IPS-18a (cell line): ENCODE data around the gene MYO3B.
"Not testable (repeated sequence)": the region's sequence is repeated elsewhere in the genome, so short reads cannot be mapped to it uniquely, and the experiment has no call there.

ENCODE experiments used
- H3K27ac ChIP-seq: one replicate; pipeline ENCODE4 v1.5.1; 2013; ENCODE audit warnings: low read length
- H3K27me3 ChIP-seq: one replicate; pipeline ENCODE4 v1.6.1; 2013; ENCODE audit warnings: mild to moderate bottlenecking, low read length; ENCODE audit not compliant: control insufficient read depth, insufficient read depth
- H3K36me3 ChIP-seq: one replicate; pipeline ENCODE4 v1.6.1; 2013; ENCODE audit warnings: low read depth, low read length; ENCODE audit not compliant: control insufficient read depth
- H3K4me1 ChIP-seq: one replicate; pipeline ENCODE4 v1.6.1; 2013; ENCODE audit warnings: low read depth, low read length; ENCODE audit not compliant: control insufficient read depth
- H3K4me3 ChIP-seq: one replicate; pipeline ENCODE4 v1.5.1; 2013; ENCODE audit warnings: low read length
- H3K9ac ChIP-seq: one replicate; pipeline ENCODE4 v1.6.1; 2013; ENCODE audit warnings: mild to moderate bottlenecking, low read length, moderate library complexity
- H3K9me3 ChIP-seq: one replicate; pipeline ENCODE4 v1.6.1; 2013; ENCODE audit warnings: low read depth, low read length; ENCODE audit not compliant: control insufficient read depth

MYO3B gene

DNA sequence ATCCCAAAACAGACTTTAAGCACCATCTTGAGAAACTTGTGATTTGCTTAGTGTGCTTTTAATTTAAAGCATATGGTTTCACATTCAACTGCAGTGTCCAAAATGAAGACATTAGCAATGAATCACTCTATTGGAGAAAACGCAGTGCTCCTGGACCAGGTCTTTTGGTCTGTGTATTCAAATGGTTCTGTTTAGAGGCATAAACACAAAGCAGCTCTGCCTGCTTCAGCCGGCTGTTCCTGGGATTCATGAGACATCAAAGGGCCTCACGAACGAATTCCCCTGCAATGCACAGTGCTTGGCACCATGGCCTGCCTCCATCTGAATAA is 420.1 kb downstream of the MYO3B start:
- H3K36me3 ChIP-seq, result no peaks in the 10 kb centered on the region

DNA sequence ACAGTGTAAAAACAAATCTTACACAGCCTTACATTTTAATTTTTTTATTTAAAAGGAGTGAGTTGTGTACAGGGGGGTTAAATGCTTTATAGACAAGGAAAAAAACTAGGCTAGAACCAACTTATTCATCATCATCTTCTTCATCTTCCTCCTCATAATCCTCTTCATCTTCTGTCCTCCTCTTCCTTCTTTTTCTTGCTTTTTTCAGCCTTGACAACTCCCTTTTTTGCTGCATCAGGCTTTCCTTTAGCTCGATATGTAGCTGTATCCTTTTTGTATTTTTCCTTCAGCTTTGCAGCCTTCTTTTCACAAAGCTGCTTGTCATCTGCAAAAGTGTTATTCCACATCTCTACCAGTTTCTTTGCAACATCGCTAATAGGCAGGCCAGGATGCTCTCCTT is 423.5 kb downstream of the MYO3B start:
- Histone ChIP-seq H3K4me1 (no peaks in the 10 kb centered on the region), H3K9me3 (no peaks in the 10 kb centered on the region), H3K36me3 (no peaks in the 10 kb centered on the region), H3K27me3 (no peaks in the 10 kb centered on the region), H3K27ac (no peak overlapping the region), H3K9ac (no peak overlapping the region), H3K4me3 (no peak overlapping the region)

More for the DNA sequence above, 420.1 kb downstream of the MYO3B start:
- H3K9ac ChIP-seq, result no peak overlapping the region
- no peak overlapping the region for H3K4me3 ChIP-seq
- H3K4me1 ChIP-seq, result no peaks in the 10 kb centered on the region
- H3K27ac ChIP-seq, result no peak overlapping the region
- no peaks in the 10 kb centered on the region for H3K9me3 ChIP-seq
- no peaks in the 10 kb centered on the region for H3K27me3 ChIP-seq

DNA sequence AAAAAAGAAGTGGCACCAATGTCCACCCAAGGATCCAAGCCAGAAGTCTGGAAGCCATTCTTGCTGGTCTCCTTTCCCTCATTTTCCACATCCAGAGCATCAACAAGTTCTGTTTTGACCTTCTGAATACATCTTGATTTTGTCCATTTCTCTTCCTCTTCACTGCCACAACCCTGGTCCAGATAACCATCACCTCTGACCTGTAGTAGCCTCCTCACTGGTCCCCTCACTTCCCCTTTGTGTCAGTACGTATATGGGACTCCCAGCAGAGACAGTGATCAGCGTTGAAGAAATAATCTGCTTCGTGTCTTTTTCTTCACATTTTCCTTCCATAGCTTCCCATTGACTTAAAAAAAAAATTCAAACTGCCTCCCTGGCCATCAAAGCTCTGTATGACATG is 427.9 kb downstream of the MYO3B start:
- Histone ChIP-seq H3K27me3 (no peaks in the 10 kb centered on the region), H3K9me3 (no peaks in the 10 kb centered on the region), H3K4me3 (no peak overlapping the region), H3K4me1 (no peaks in the 10 kb centered on the region), H3K9ac (no peak overlapping the region), H3K36me3 (no peaks in the 10 kb centered on the region), H3K27ac (no peak overlapping the region)

DNA sequence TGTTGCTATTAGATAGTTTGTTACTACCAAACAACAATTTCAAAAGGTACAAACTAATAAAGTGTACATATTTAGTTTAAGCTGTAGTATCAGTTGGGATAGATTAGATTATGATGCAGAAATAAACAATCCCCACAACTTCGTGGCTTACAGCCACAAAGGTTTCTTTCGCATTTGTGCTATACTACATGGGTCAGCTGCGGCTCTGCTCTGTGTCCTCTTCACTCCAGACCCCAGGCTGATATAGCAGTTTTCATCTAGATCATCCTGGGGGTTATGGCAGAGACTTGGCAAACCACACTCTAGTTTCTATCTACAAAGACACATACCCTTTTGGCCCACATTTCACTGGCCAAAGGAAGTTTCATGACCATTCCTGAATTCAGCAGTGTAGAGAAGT is 429.2 kb downstream of the MYO3B start:
- no peak overlapping the region for H3K9ac ChIP-seq

DNA sequence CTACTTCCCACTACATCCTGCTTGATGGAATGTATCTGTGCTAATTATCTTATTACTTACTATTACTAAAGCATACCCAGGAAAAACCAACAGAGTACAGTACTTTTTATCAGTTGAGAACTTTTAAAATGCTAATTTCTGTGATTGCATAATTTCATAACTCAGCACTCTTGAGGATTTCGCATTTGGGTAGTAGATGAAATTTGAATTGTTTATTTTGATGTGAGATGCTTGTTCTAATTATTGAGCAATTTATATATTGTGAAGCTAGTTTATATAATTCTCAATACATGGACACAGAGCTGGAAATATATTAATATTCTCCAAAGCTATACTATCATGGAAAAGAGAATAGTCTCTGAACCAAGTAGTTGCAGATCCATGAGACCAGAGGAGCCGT is 432.7 kb downstream of the MYO3B start:
- Histone ChIP-seq H3K4me1 (no peaks in the 10 kb centered on the region), H3K27ac (no peak overlapping the region), H3K36me3 (no peaks in the 10 kb centered on the region), H3K9ac (no peak overlapping the region), H3K4me3 (no peak overlapping the region), H3K9me3 (no peaks in the 10 kb centered on the region), H3K27me3 (no peaks in the 10 kb centered on the region)

More for the DNA sequence above, 429.2 kb downstream of the MYO3B start:
- no peaks in the 10 kb centered on the region for H3K36me3 ChIP-seq
- no peaks in the 10 kb centered on the region for H3K9me3 ChIP-seq
- no peaks in the 10 kb centered on the region for H3K4me1 ChIP-seq
- no peak overlapping the region for H3K27ac ChIP-seq
- H3K27me3 ChIP-seq, result no peaks in the 10 kb centered on the region
- H3K4me3 ChIP-seq, result no peak overlapping the region

DNA sequence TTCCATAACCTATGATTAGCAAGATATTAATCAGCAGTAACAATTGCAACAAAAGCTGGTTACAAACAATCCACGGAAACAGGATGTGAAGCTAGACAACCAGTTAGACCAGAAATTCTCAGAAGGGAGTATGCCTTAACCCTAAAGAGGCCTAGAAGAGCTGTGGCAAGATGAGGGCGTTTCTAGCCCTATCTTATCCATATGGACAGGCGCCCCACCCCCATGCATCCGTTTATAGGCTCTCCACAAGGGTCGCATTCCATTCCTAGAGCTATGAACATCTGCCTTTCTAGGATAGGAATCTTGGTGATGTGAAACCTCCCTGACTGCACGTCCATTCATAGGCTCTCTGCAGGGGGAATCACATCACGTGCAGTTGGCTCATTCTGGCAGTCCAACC is 441.0 kb downstream of the MYO3B start:
- H3K4me1 ChIP-seq, H3K36me3 ChIP-seq, H3K9ac ChIP-seq, H3K27ac ChIP-seq, H3K9me3 ChIP-seq, H3K4me3 ChIP-seq, H3K27me3 ChIP-seq: not testable (repeated sequence)

DNA sequence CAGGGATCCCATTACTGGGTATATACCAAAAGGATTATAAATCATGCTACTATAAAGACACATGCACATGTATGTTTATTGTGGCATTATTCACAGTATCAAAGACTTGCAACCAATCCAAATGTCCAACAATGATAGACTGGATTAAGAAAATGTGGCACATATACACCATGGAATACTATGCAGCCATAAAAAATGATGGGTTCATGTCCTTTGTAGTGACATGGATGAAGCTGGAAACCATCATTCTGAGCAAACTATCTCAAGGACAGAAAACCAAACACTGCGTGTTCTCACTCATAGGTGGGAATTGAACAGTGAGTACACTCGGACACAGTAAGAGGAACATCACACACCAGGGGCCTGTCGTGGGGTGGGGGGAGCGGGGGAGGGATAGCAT is 457.1 kb downstream of the MYO3B start:
- not testable (repeated sequence) for H3K4me1 ChIP-seq, H3K9ac ChIP-seq, H3K9me3 ChIP-seq, H3K27ac ChIP-seq, H3K36me3 ChIP-seq, H3K27me3 ChIP-seq, H3K4me3 ChIP-seq

- H3K4me1 ChIP-seq, result no peaks in the 10 kb centered on the region
- H3K36me3 ChIP-seq, result no peaks in the 10 kb centered on the region
- H3K27me3 ChIP-seq, result no peaks in the 10 kb centered on the region
- H3K4me3 ChIP-seq, result no peak overlapping the region
- no peak overlapping the region for H3K27ac ChIP-seq
- H3K9ac ChIP-seq, result no peak overlapping the region
- H3K9me3 ChIP-seq, result no peaks in the 10 kb centered on the region
These were observed 461.7 kb downstream of the MYO3B start for GRCh38 chr2:170639635-170640034.

GRCh38 chr2:170641961-170642360 is 464.0 kb downstream of the MYO3B start:
- no peak overlapping the region for H3K27ac ChIP-seq
- H3K27me3 ChIP-seq, result no peaks in the 10 kb centered on the region
- no peaks in the 10 kb centered on the region for H3K4me1 ChIP-seq
- no peaks in the 10 kb centered on the region for H3K36me3 ChIP-seq
- H3K9me3 ChIP-seq, result no peaks in the 10 kb centered on the region
- no peak overlapping the region for H3K4me3 ChIP-seq
- no peak overlapping the region for H3K9ac ChIP-seq

DNA sequence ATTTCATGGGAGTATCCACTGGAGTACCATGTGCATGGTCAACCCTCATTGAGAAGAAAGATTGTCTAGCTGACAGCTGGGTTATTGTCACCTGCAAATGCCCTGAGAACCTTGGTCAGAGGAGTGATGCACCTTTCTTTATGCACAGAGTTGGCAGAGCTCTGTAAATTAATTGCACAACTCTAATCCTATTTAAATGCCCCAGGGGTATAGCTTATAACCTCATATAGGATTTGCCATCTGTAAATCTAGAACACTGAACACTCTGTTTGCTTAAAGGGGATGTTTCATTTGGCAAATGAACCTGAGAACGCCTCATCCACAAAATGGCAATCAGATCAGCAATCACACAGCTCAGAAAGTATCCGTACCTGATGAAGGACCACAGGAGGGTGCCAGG is 465.4 kb downstream of the MYO3B start:
- H3K4me1 ChIP-seq, result no peaks in the 10 kb centered on the region
- H3K9ac ChIP-seq, result no peak overlapping the region
- H3K27me3 ChIP-seq, result no peaks in the 10 kb centered on the region
- H3K9me3 ChIP-seq, result no peaks in the 10 kb centered on the region
- no peak overlapping the region for H3K4me3 ChIP-seq
- H3K27ac ChIP-seq, result no peak overlapping the region
- no peaks in the 10 kb centered on the region for H3K36me3 ChIP-seq

DNA sequence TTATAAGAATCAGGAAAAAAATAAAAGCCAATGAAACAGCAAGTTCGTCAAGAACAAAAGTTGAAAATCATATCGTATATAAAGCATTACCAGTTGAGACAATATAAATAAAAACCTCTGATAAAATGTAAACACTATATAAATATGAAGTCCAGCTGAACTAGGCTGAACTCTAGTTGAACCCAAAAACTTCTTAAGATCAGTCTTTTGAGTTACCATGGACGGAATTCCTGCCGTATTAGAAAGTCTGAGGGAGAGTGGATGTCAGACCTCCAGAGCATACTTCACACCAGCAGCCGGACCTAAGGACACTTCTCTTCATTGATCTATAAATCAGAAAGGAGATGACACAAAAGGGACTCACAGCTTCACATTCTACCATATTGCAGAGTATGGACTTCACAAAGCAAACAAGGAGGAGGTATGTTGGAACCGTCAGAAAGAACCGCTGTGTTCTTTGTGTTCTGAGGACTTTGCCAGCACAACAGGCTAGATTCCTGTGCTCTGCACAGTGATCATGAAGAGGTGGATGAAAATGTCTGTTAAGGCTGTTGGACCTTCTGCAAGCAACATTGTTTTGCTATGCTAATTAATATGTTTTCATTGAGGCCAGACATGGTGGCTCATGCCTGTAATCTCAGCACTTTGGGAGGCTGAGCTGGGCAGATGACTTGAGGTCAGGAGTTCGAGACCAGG is 469.9 kb downstream of the MYO3B start:
- Histone ChIP-seq H3K36me3 (no peaks in the 10 kb centered on the region), H3K27me3 (no peaks in the 10 kb centered on the region), H3K4me1 (peaks cover 17% of the 10 kb centered on the region), H3K4me3 (no peak overlapping the region), H3K9ac (no peak overlapping the region), H3K9me3 (no peaks in the 10 kb centered on the region), H3K27ac (no peak overlapping the region)

DNA sequence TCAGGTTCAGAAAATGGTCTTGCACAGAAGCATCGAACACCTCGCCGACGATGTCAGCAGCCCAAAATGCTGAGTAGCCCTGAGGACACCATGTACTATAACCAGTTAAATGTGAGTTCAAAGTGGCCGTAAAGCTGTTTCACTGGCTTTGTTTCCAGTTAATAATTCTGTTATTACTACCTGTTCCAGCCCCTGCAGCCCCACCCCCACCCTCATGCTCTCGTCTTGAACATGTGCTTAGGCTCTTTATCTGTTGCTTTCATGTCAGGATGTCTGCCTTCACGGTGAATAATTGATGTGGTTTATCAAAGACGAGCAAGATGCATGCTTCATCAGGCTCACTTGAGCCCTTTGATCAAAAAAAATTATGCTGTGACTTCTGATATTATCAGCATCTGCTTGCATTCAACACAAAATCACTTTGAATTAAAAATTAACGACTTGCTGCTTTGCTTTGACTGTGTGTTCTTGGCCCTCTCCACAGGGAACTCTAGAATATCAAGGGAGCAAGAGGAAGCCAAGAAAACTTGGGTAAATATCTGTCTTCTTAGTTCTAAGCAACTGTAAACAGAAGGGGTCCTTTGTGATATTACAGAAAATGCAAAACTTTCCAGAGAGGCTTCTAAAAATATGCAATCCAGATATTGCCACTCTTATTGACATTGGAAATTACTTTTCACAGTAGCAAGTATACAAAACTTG is 473.8 kb downstream of the MYO3B start:
- no peak overlapping the region for H3K27ac ChIP-seq
- H3K4me3 ChIP-seq, result no peak overlapping the region
- H3K9ac ChIP-seq, result no peak overlapping the region
- H3K9me3 ChIP-seq, result no peaks in the 10 kb centered on the region
- peaks cover 17% of the 10 kb centered on the region for H3K4me1 ChIP-seq
- no peaks in the 10 kb centered on the region for H3K27me3 ChIP-seq
- H3K36me3 ChIP-seq, result no peaks in the 10 kb centered on the region
